Breast epithelium (tissue), 3 donors: ENCODE data around the gene MLST8.

ENCODE experiments used
- CTCF ChIP-seq, 3 donors: fragments of 450-650 bp; IDR thresholded peaks; one replicate each; pipeline ENCODE4 v1.5.1; 2016 to 2017; ENCODE audit warnings: antibody characterized with exemption in 3 of 3, mild to moderate bottlenecking in 3 of 3, moderate library complexity in 3 of 3
- POLR2A ChIP-seq: fragments of 450-650 bp; IDR thresholded peaks from one replicate; pipeline ENCODE4 v1.6.1; 2016; ENCODE audit warnings: antibody characterized with exemption, mild to moderate bottlenecking, moderate library complexity
- POLR2AphosphoS5 ChIP-seq, 3 donors: sonication (generic); formaldehyde crosslinking; IDR thresholded peaks; one replicate each; pipeline ENCODE4 v1.6.1; 2017; ENCODE audit warnings: antibody characterized with exemption in 3 of 3

GRCh38 chr16:2223221-2223941 is 18.1 kb downstream of the MLST8 start, which contains the start of gene E4F1:
- peak; percentile 93 to 99 (median 96) for TF ChIP-seq POLR2AphosphoS5 (IDR thresholded peaks at IDR 0.05)
- no peak for TF ChIP-seq CTCF (IDR thresholded peaks at IDR 0.05)
- TF ChIP-seq POLR2A = peak; percentile 91
